ENCODE data around the gene DENND6B.
A peak's percentile ranks its signal among the peaks of the same experiment; 100 is the strongest.
"Not testable (repeated sequence)": the region's sequence is repeated elsewhere in the genome, so short reads cannot be mapped to it uniquely, and the experiment has no call there.

DENND6B gene

GRCh38 chr22:50326956-50327710 is at the start of gene DENND6B:
TSS of gene DENND6B (minus strand) at chr22:50327012. CDS start at chr22:50326988, 24 bp downstream.
- peak; percentile 49 for DNase-seq (ENCODE audit: low read depth)

- DNase-seq (ENCODE audit: low read depth) = no peak
Observed at GRCh38 chr22:50376085-50376651, 49.4 kb upstream of the DENND6B start.

GRCh38 chr22:50371101-50371648 is 44.4 kb upstream of the DENND6B start:
- DNase-seq (ENCODE audit: low read depth) = no peak

GRCh38 chr22:50367778-50368500 is 41.1 kb upstream of the DENND6B start:
- no peak for DNase-seq (ENCODE audit: low read depth)

GRCh38 chr22:50363803-50364194 is 37.0 kb upstream of the DENND6B start:
- DNase-seq (ENCODE audit: low read depth) = not testable (repeated sequence)

GRCh38 chr22:50363166-50363802 is 36.5 kb upstream of the DENND6B start:
- no peak for DNase-seq (ENCODE audit: low read depth)

GRCh38 chr22:50361688-50362087 is 34.9 kb upstream of the DENND6B start:
- DNase-seq (ENCODE audit: low read depth) = no peak

GRCh38 chr22:50361222-50361621 is 34.4 kb upstream of the DENND6B start:
- DNase-seq (ENCODE audit: low read depth) = no peak

GRCh38 chr22:50360578-50360977 is 33.8 kb upstream of the DENND6B start:
- no peak for DNase-seq (ENCODE audit: low read depth)

GRCh38 chr22:50357756-50358155 is 30.9 kb upstream of the DENND6B start:
- DNase-seq (ENCODE audit: low read depth) = no peak

GRCh38 chr22:50357222-50357621 is 30.4 kb upstream of the DENND6B start:
- no peak for DNase-seq (ENCODE audit: low read depth)

GRCh38 chr22:50356186-50356585 is 29.4 kb upstream of the DENND6B start:
- no peak for DNase-seq (ENCODE audit: low read depth)

GRCh38 chr22:50348058-50348457 is 21.2 kb upstream of the DENND6B start:
- no peak for DNase-seq (ENCODE audit: low read depth)

GRCh38 chr22:50347157-50347556 is 20.3 kb upstream of the DENND6B start:
- no peak for DNase-seq (ENCODE audit: low read depth)

- no peak for DNase-seq (ENCODE audit: low read depth)
Observed at GRCh38 chr22:50346470-50346869, 19.7 kb upstream of the DENND6B start.

GRCh38 chr22:50343541-50343935 is 16.7 kb upstream of the DENND6B start:
- no peak for DNase-seq (ENCODE audit: low read depth)

- no peak for DNase-seq (ENCODE audit: low read depth)
Observed at GRCh38 chr22:50342651-50343540, 16.1 kb upstream of the DENND6B start, which contains the start of gene PPP6R2. TSS of gene PPP6R2 (plus strand) at chr22:50343327. CDS start at chr22:50393909, 50,582 bp downstream.

- DNase-seq (ENCODE audit: low read depth) = peak; percentile 68
Observed at GRCh38 chr22:50341977-50342650, 15.3 kb upstream of the DENND6B start.

- DNase-seq (ENCODE audit: low read depth) = no peak
Observed at GRCh38 chr22:50339945-50340879, 13.4 kb upstream of the DENND6B start.
